ENCODE measurements around the gene CAMK1D.
"Not testable (repeated sequence)": the region's sequence is repeated elsewhere in the genome, so short reads cannot be mapped to it uniquely, and the experiment has no call there.

Gene CAMK1D

GRCh38 chr10:12807096-12807755 is 457.9 kb downstream of the CAMK1D start:
- DNase-seq: no peak

- DNase-seq: no peak
Observed at GRCh38 chr10:12808014-12808613, 458.8 kb downstream of the CAMK1D start.

- not testable (repeated sequence) for DNase-seq
Observed at GRCh38 chr10:12810046-12810445, 460.7 kb downstream of the CAMK1D start.

GRCh38 chr10:12811826-12812225 is 462.5 kb downstream of the CAMK1D start:
- DNase-seq: no peak

GRCh38 chr10:12812571-12812970 is 463.2 kb downstream of the CAMK1D start:
- DNase-seq: no peak

- DNase-seq: no peak
Observed at GRCh38 chr10:12814166-12814565, 464.8 kb downstream of the CAMK1D start.

GRCh38 chr10:12819071-12819470 is 469.7 kb downstream of the CAMK1D start:
- no peak for DNase-seq

GRCh38 chr10:12819656-12820055 is 470.3 kb downstream of the CAMK1D start:
- DNase-seq: no peak

GRCh38 chr10:12822126-12822892 is 473.0 kb downstream of the CAMK1D start:
- DNase-seq: no peak

GRCh38 chr10:12822893-12823170 is 473.5 kb downstream of the CAMK1D start:
- DNase-seq: no peak

GRCh38 chr10:12823328-12823727 is 474.0 kb downstream of the CAMK1D start:
- DNase-seq: no peak

GRCh38 chr10:12825260-12825849 is 476.0 kb downstream of the CAMK1D start:
- DNase-seq: no peak

- DNase-seq: no peak
Observed at GRCh38 chr10:12826800-12827372, 477.5 kb downstream of the CAMK1D start.

- DNase-seq: no peak
Observed at GRCh38 chr10:12828736-12829135, 479.4 kb downstream of the CAMK1D start.

- DNase-seq: no peak
Observed at GRCh38 chr10:12829831-12830390, 480.6 kb downstream of the CAMK1D start.

GRCh38 chr10:12832096-12832495 is 482.7 kb downstream of the CAMK1D start:
- no peak for DNase-seq

- no peak for DNase-seq
Observed at GRCh38 chr10:12833451-12833850, 484.1 kb downstream of the CAMK1D start.

GRCh38 chr10:12834116-12834665 is 484.8 kb downstream of the CAMK1D start:
- DNase-seq: no peak

GRCh38 chr10:12834721-12835120 is 485.4 kb downstream of the CAMK1D start:
- no peak for DNase-seq

GRCh38 chr10:12835709-12836108 is 486.4 kb downstream of the CAMK1D start:
- no peak for DNase-seq

GRCh38 chr10:12838366-12838765 is 489.0 kb downstream of the CAMK1D start:
- DNase-seq: no peak

GRCh38 chr10:12838995-12839927 is 489.9 kb downstream of the CAMK1D start:
- DNase-seq: no peak

Data from COR-L47 (cell line).